Astrocyte of the spinal cord (primary cell): ENCODE results near the gene TERF2IP.

Experiments used
- DNase-seq: peaks from one replicate; pipeline ENCODE4 v3.0.0; 2011; ENCODE audit warnings: low read depth, low spot score
- H3K4me3 ChIP-seq: 2 replicates; pipeline ENCODE4 v1.5.1; 2011; ENCODE audit warnings: low read depth, mild to moderate bottlenecking, low read length, moderate library complexity
- CTCF ChIP-seq: IDR thresholded peaks from 2 replicates; pipeline ENCODE4 v1.5.1; 2012; ENCODE audit warnings: low read depth, mild to moderate bottlenecking, low read length, inconsistent platforms
- in situ Hi-C: cut with HindIII; loops from 2 replicates; pipeline ENCODE4 v1.10.0; 2017; ENCODE audit warnings: low sequenced_read_pairs

TERF2IP gene

GRCh38 chr16:75624921-75625334 is 22.6 kb upstream of the TERF2IP start:
- H3K4me3 ChIP-seq: no peak overlapping the region
- in situ Hi-C loops: no loop called here
- TF ChIP-seq CTCF: no peak
- DNase-seq: no peak

- no peak overlapping the region for H3K4me3 ChIP-seq
- in situ Hi-C loops: no loop called here
- peak; percentile 0 for TF ChIP-seq CTCF
- no peak for DNase-seq
These were observed 20.8 kb upstream of the TERF2IP start for GRCh38 chr16:75626806-75627205.

GRCh38 chr16:75627851-75628250 is 19.7 kb upstream of the TERF2IP start:
- DNase-seq: no peak
- no peak overlapping the region for H3K4me3 ChIP-seq
- no peak for TF ChIP-seq CTCF
- in situ Hi-C loops: no loop called here

GRCh38 chr16:75628351-75628750 is 19.2 kb upstream of the TERF2IP start:
- in situ Hi-C loops: no loop called here
- no peak overlapping the region for H3K4me3 ChIP-seq
- DNase-seq: no peak
- TF ChIP-seq CTCF: no peak

- in situ Hi-C loops: no loop called here
- no peak for DNase-seq
- TF ChIP-seq CTCF: no peak
- H3K4me3 ChIP-seq: no peak overlapping the region
These were observed 18.4 kb upstream of the TERF2IP start for GRCh38 chr16:75629132-75629531.

GRCh38 chr16:75630052-75630451 is 17.5 kb upstream of the TERF2IP start:
- DNase-seq: no peak
- H3K4me3 ChIP-seq: no peak overlapping the region
- TF ChIP-seq CTCF: no peak
- in situ Hi-C loops: no loop called here

- H3K4me3 ChIP-seq: no peak overlapping the region
- DNase-seq: no peak
- in situ Hi-C loops: no loop called here
- no peak for TF ChIP-seq CTCF
These were observed 14.7 kb upstream of the TERF2IP start for GRCh38 chr16:75632857-75633256.
